Prostate gland (tissue), 2 donors: ENCODE results near the gene PAX8.

Experiments used
- POLR2A ChIP-seq: fragments of 450-650 bp; IDR thresholded peaks from one replicate; pipeline ENCODE4 v1.6.1; 2016; ENCODE audit warnings: antibody characterized with exemption, mild to moderate bottlenecking
- POLR2AphosphoS5 ChIP-seq: sonication (generic); formaldehyde crosslinking; IDR thresholded peaks from one replicate; pipeline ENCODE4 v1.6.1; 2017; ENCODE audit warnings: antibody characterized with exemption
- TF ChIP-seq, protein P1 (sequence below), 4 experiments: fragments of 200-600 bp in 2 of 4; fragments of 450-650 bp in 2 of 4; sonication (generic) in 2 of 4; IDR thresholded peaks; 1 replicate in 3 of 4; 2 replicates in 1 of 4; pipeline ENCODE4 v1.5.1; 2016 to 2019; ENCODE audit warnings: antibody characterized with exemption in 4 of 4, mild to moderate bottlenecking in 2 of 4, moderate library complexity in 2 of 4

DNA sequence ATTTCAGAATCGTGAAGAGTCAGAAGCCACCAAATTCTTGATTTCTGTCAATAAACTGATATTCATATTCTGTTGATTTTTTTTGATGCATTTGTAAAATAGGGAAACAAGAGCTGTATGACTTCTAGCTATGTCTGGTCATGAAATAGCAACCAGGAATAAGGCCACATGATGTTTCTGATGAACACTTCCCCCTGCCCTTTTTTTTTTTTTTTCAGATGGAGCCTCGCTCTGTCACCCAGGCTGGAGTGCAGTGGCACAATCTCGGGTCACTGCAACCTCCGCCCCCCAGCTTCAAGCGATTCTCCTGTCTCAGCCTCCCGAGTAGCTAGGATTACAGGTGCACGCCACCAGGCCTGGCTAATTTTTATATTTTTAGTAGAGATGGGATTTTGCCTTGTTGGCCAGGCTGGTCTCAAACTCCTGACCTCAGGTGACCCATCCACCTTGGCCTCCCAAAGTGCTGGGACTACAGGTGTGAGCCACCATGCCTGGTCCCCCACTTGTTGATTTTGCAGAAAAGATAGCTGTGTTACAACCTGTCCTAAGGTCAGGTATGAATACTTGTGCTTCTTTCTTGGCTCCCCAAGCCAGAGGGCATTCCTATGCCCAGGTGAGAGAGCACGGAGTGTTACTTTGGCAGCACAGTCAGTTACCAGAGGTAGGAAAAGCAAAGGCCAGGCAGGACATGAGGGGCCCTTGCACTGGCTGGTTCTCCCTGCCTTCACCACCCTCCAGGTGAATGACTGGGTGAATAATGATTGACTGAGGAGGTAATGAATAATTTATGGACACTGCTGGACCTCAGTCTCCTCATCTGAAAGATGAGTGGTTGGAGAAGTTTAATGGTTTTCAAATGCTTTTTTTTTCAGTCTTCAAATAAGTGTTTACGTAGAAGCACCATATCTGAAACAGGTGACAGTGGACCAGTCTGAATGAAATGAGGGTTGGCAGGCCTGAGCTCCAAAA lies 39.6 kb downstream of the PAX8 start:
- TF ChIP-seq, protein P1, sequence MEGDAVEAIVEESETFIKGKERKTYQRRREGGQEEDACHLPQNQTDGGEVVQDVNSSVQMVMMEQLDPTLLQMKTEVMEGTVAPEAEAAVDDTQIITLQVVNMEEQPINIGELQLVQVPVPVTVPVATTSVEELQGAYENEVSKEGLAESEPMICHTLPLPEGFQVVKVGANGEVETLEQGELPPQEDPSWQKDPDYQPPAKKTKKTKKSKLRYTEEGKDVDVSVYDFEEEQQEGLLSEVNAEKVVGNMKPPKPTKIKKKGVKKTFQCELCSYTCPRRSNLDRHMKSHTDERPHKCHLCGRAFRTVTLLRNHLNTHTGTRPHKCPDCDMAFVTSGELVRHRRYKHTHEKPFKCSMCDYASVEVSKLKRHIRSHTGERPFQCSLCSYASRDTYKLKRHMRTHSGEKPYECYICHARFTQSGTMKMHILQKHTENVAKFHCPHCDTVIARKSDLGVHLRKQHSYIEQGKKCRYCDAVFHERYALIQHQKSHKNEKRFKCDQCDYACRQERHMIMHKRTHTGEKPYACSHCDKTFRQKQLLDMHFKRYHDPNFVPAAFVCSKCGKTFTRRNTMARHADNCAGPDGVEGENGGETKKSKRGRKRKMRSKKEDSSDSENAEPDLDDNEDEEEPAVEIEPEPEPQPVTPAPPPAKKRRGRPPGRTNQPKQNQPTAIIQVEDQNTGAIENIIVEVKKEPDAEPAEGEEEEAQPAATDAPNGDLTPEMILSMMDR (IDR thresholded peaks at IDR 0.05) = no peak
- TF ChIP-seq POLR2A (no peak), POLR2AphosphoS5 (no peak)
